Spleen (tissue), 11 donors: ENCODE measurements around the gene TIRAP. TPM values are rescaled to one million over a fixed set of nuclear protein-coding genes. Genes with fewer than 3 reads are reported as not detected.

Experiments used
- DNase-seq: peaks from one replicate; pipeline ENCODE4 v3.0.0-alpha.2; 2020
- H3K27ac ChIP-seq, 8 donors: fragments of 200-600 bp; sonication (generic) in 7 of 8; 1 replicate in 4 of 8; 2 replicates in 4 of 8; pipeline versions ENCODE4 v1.5.0 to v1.8.0; 2016 to 2021; ENCODE audit warnings: inconsistent platforms in 4 of 8, mild to moderate bottlenecking in 4 of 8, moderate library complexity in 1 of 8
- H3K27me3 ChIP-seq, 7 donors: fragments of 200-600 bp; sonication (generic) in 6 of 7; replicated peaks in 1 of 7; 1 replicate in 4 of 7; 2 replicates in 3 of 7; pipeline versions ENCODE4 v1.5.0 to v1.8.0; 2016 to 2021; ENCODE audit warnings: inconsistent platforms in 3 of 7, mild to moderate bottlenecking in 1 of 7
- H3K36me3 ChIP-seq, 6 donors: fragments of 200-600 bp; sonication (generic) in 5 of 6; 1 replicate in 4 of 6; 2 replicates in 2 of 6; pipeline versions ENCODE4 v1.5.0 to v1.8.0; 2016 to 2021; ENCODE audit warnings: inconsistent platforms in 2 of 6
- H3K4me1 ChIP-seq, 6 donors: fragments of 200-600 bp; sonication (generic) in 5 of 6; 1 replicate in 3 of 6; 2 replicates in 3 of 6; pipeline versions ENCODE4 v1.5.0 to v1.8.0; 2016 to 2021; ENCODE audit warnings: inconsistent platforms in 3 of 6
- H3K4me3 ChIP-seq, 8 donors: fragments of 200-600 bp; sonication (generic) in 7 of 8; 1 replicate in 4 of 8; 2 replicates in 4 of 8; pipeline versions ENCODE4 v1.5.0 to v1.8.0; 2016 to 2021; ENCODE audit warnings: inconsistent platforms in 4 of 8, mild to moderate bottlenecking in 4 of 8, moderate library complexity in 2 of 8
- H3K9me3 ChIP-seq, 8 donors: fragments of 200-600 bp; sonication (generic) in 7 of 8; 1 replicate in 4 of 8; 2 replicates in 4 of 8; pipeline versions ENCODE4 v1.5.0 to v1.8.0; 2016 to 2021; ENCODE audit warnings: inconsistent platforms in 4 of 8
- CTCF ChIP-seq, 11 experiments: fragments of 200-600 bp in 7 of 11; fragments of 450-650 bp in 4 of 11; sonication (generic) in 4 of 11; IDR thresholded peaks in 8 of 11; conservative IDR thresholded peaks in 3 of 11; 1 replicate in 7 of 11; 2 replicates in 4 of 11; pipeline versions ENCODE4 v1.4.0 to v1.8.0; 2016 to 2021; ENCODE audit warnings: antibody characterized with exemption in 11 of 11, inconsistent platforms in 4 of 11, mild to moderate bottlenecking in 1 of 11
- POLR2A ChIP-seq, 3 donors: fragments of 450-650 bp; IDR thresholded peaks; one replicate each; pipeline ENCODE4 v1.5.1; 2017; ENCODE audit warnings: antibody characterized with exemption in 3 of 3, mild to moderate bottlenecking in 1 of 3
- POLR2AphosphoS5 ChIP-seq, 3 donors: sonication (generic); formaldehyde crosslinking; IDR thresholded peaks; one replicate each; pipeline ENCODE4 v1.5.1; 2017; ENCODE audit warnings: antibody characterized with exemption in 3 of 3
- WGBS, 5 donors: extraction: QIAGEN DNeasy Blood & Tissue Kit in 3 of 5; methylation state at CpG; one replicate each; pipeline versions ENCODE4 v1.1.5 to v1.1.7; 2013 to 2018; 5-methylcytosine and 5-hydroxymethylcytosine counted together
- intact Hi-C: fragments of 100-400 bp; cut with DNase I; formaldehyde crosslinking; loops from one replicate; pipeline ENCODE4 v1.15.0; 2023; ENCODE audit warnings: low total_unique reads
- polyA plus RNA-seq, 3 donors: library from polyadenylated mRNA; stranded (reverse); fragments of 200-250 nt; gene quantifications; one replicate each; pipeline ENCODE4 v1.2.1, GENCODE V29; 2013
- total RNA-seq, 7 donors: library from RNA; depleted of rRNA in 3 of 7; stranded (reverse); fragments of >200 nt in 3 of 7; fragmentation: NEBNext Ultra II Directional in 4 of 7; extraction: Animal tissue kit (Norgen Biotek cat#: 25700) in 4 of 7; gene quantifications; one replicate each; pipeline versions ENCODE4 v1.1.0 to v1.2.1, GENCODE V29; 2016 to 2021
- donor health status: healthy with polysubstance abuse.
- donor health status: DM: no; HTN: no; CAD: no; lungs with moderate emphysema.
- donor health status: DM: no; HTN: no; CAD: no.
- donor health status: Bipolar disorder and iron deficiency.
- donor health status: healthy.
- donor health status: DM: no; HTN: no; CAD: no.
- donor health status: DM: yes; HTN: yes; CAD: no.

The TIRAP gene
- total and polyA plus RNA-seq, 10 donors, result 2.6 to 23.5 (median 17.1) TPM

GRCh38 chr11:126331286-126331685, 48.4 kb downstream of the TIRAP start:
- Histone ChIP-seq H3K27ac (peak overlapping the region in 4 of 8 donors; percentile 6 to 73 (median 66)), H3K27me3 (no peaks in the 10 kb centered on the region), H3K36me3 (peaks cover 0 to 75% (median 16%) of the 10 kb centered on the region in 6 donors), H3K4me1 (peaks cover 3 to 86% (median 35%) of the 10 kb centered on the region in 6 donors), H3K4me3 (no peak overlapping the region), H3K9me3 (no peaks in the 10 kb centered on the region)
- peak; percentile 72 for DNase-seq
- no peak for TF ChIP-seq POLR2AphosphoS5 (IDR thresholded peaks at IDR 0.05)
- intact Hi-C loops, result no loop called here
- 90 to 97% (median 96%) methylated on average over 9 to 13 of the region's 13 CpGs for WGBS, 5 donors

GRCh38 chr11:126332221-126332711, 49.4 kb downstream of the TIRAP start:
- peak overlapping the region in 7 of 8 donors; percentile 6 to 73 (median 44) for H3K27ac ChIP-seq
- H3K36me3 ChIP-seq, result peaks cover 0 to 80% (median 16%) of the 10 kb centered on the region in 6 donors
- intact Hi-C loops, result no loop called here
- 64 to 77% (median 76%) methylated on average over 4 to 5 of the region's 5 CpGs for WGBS, 5 donors
- DNase-seq, result peak; percentile 74
- TF ChIP-seq CTCF (IDR thresholded peaks at IDR 0.05 in 8 of 11, conservative IDR thresholded peaks at IDR 0.05 in 3 of 11) (no peak), POLR2AphosphoS5 (IDR thresholded peaks at IDR 0.05) (peak; percentile 43 to 68 (median 53)), POLR2A (IDR thresholded peaks at IDR 0.05) (no peak)
- no peaks in the 10 kb centered on the region for H3K9me3 ChIP-seq
- H3K4me1 ChIP-seq, result peaks cover 12 to 95% (median 45%) of the 10 kb centered on the region in 6 donors
- H3K4me3 ChIP-seq, result no peak overlapping the region
- no peaks in the 10 kb centered on the region for H3K27me3 ChIP-seq

GRCh38 chr11:126333142-126333541, 50.2 kb downstream of the TIRAP start:
- intact Hi-C loops, result no loop called here
- peaks cover 15 to 96% (median 46%) of the 10 kb centered on the region in 6 donors for H3K4me1 ChIP-seq
- peaks cover 0 to 80% (median 16%) of the 10 kb centered on the region in 6 donors for H3K36me3 ChIP-seq
- H3K27me3 ChIP-seq, result no peaks in the 10 kb centered on the region
- WGBS, 5 donors, result 88 to 95% (median 93%) methylated on average over 7 of the region's 7 CpGs
- TF ChIP-seq POLR2AphosphoS5 (IDR thresholded peaks at IDR 0.05) (no peak), CTCF (IDR thresholded peaks at IDR 0.05 in 8 of 11, conservative IDR thresholded peaks at IDR 0.05 in 3 of 11) (no peak), POLR2A (IDR thresholded peaks at IDR 0.05) (no peak)
- DNase-seq, result no peak
- H3K27ac ChIP-seq, result peak overlapping the region in 2 of 8 donors; percentile 60 to 73
- H3K9me3 ChIP-seq, result no peaks in the 10 kb centered on the region
- no peak overlapping the region for H3K4me3 ChIP-seq

GRCh38 chr11:126334659-126335462, 52.0 kb downstream of the TIRAP start:
- Histone ChIP-seq H3K4me3 (no peak overlapping the region), H3K9me3 (no peaks in the 10 kb centered on the region), H3K4me1 (peaks cover 15 to 94% (median 45%) of the 10 kb centered on the region in 6 donors), H3K36me3 (peaks cover 0 to 83% (median 33%) of the 10 kb centered on the region in 6 donors), H3K27ac (peak overlapping the region in 3 of 8 donors; percentile 46 to 68 (median 67)), H3K27me3 (no peaks in the 10 kb centered on the region)
- peak; percentile 59 for DNase-seq
- intact Hi-C loops, result no loop called here
- WGBS, 5 donors, result 76 to 93% (median 82%) methylated on average over 6 of the region's 6 CpGs
- TF ChIP-seq CTCF (IDR thresholded peaks at IDR 0.05 in 8 of 11, conservative IDR thresholded peaks at IDR 0.05 in 3 of 11) (no peak), POLR2A (IDR thresholded peaks at IDR 0.05) (no peak), POLR2AphosphoS5 (IDR thresholded peaks at IDR 0.05) (no peak)
